ENCODE measurements around the gene KLHL21. TPM values are rescaled to one million over a fixed set of nuclear protein-coding genes. Genes with fewer than 3 reads are reported as not detected.
A peak's percentile ranks its signal among the peaks of the same experiment; 100 is the strongest.

The KLHL21 gene
- total and polyA plus RNA-seq, 10 of the 15 experiments (the other 5 are each of a cell fraction or from before 2014, with no cell fraction given): 0.76 to 12.2 (median 5.2) TPM

DNA sequence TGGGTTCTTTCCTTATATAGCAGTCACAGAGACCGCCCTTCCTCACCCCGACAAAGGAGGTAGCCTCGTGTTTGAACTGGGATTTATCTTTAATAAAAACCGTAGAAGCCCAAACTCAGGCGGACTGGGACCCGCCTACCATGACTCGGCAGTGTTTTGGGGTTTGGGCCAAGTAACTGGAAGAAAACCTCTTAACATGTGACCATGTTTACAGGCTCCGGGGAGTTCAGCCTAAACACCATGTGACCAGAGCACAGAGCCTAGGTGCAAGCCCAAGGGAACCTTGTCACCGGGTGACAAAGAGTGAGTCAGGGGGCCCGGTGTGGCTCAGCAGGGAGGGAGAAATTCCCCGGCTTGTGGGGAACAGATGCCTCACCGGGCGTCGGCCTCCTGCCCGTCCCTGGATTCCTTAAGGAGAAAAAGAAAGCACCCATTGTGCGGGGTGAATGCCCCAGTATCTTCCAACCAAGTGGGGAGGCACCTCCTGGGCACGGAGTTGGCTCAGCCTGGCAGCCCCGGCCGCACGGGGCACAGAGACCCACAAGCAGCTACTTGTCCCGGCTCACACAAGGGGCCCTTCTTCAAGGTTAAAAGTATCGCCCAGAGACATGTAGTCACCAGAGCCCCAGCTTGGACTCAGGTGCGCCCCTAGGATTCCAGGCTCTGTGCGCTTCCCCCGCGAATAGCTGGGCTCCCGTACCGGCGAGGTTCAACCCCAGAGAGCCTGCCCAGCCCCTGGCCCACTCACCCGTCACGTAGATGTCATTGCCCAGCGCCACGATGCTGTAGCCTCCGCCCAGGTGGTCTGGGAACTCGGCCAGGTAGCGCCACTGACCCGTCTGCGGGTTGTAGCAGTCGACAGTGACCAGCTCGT lies 1.4 kb downstream of the KLHL21 start (continued):
- TF ChIP-seq ZBTB40 (IDR thresholded peaks at IDR 0.05; ENCODE audit: borderline replicate concordance) (0 out of 2 replicates have a peak, but pooled peaks have one; percentile 4), SUPT20H (IDR thresholded peaks at IDR 0.05; ENCODE audit: borderline replicate concordance, control insufficient read depth, low read depth, low read length) (no peak), SMC3 (IDR thresholded peaks at IDR 0.05; ENCODE audit: borderline replicate concordance, low read length) (no peak), CREM (IDR thresholded peaks at IDR 0.05; ENCODE audit: low read depth) (peak; percentile 45), RELB (IDR thresholded peaks at IDR 0.05; ENCODE audit: low read depth) (peak; percentile 58; the same call in 1 of the 2 replicates), CREB1 (IDR thresholded peaks at IDR 0.05; ENCODE audit: low read depth) (peak; percentile 44)
- TF ChIP-seq, protein P1, sequence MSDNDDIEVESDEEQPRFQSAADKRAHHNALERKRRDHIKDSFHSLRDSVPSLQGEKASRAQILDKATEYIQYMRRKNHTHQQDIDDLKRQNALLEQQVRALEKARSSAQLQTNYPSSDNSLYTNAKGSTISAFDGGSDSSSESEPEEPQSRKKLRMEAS (IDR thresholded peaks at IDR 0.05; ENCODE audit: low read depth, low read length): peak; percentile 80

Data from GM12878 (cell line).